NCI-H460 (cell line): ENCODE results near the gene MKX. TPM values are rescaled to one million over a fixed set of nuclear protein-coding genes. Genes with fewer than 3 reads are reported as not detected.

ENCODE experiments used
- DNase-seq: peaks from one replicate; pipeline ENCODE4 v3.0.0-alpha.2; 2016; ENCODE audit warnings: low read depth; ENCODE audit errors: extremely low read depth
- small RNA-seq, 2 experiments: library from RNA; depleted of rRNA; stranded (forward); fragments of <200 nt; gene quantifications; one replicate each; pipeline ENCODE3, GENCODE V24; 2014
- total RNA-seq: library from RNA; depleted of rRNA; stranded (reverse); fragments of >200 nt; shearing (Covaris generic); gene quantifications from 2 replicates; pipeline ENCODE4 v1.2.3, GENCODE V29; 2014; rRNA removed

MKX gene
- total RNA-seq, 1 experiment from 2014 or later, result 1.1 TPM

GRCh38 chr10:27655296-27655695, 90.3 kb downstream of the MKX start:
- DNase-seq, result no peak

GRCh38 chr10:27654284-27654683, 91.3 kb downstream of the MKX start:
- DNase-seq, result no peak

- no peak for DNase-seq
These were observed 98.9 kb downstream of the MKX start for GRCh38 chr10:27646604-27647175.

- no peak for DNase-seq
These were observed 99.4 kb downstream of the MKX start for GRCh38 chr10:27646194-27646593.

- no peak for DNase-seq
These were observed 101.2 kb downstream of the MKX start for GRCh38 chr10:27644307-27644939.

GRCh38 chr10:27643301-27643700, 102.3 kb downstream of the MKX start:
- DNase-seq, result no peak

GRCh38 chr10:27642023-27642589, 103.5 kb downstream of the MKX start:
- no peak for DNase-seq

- no peak for DNase-seq
These were observed 107.4 kb downstream of the MKX start for GRCh38 chr10:27638071-27638750.

- DNase-seq, result no peak
These were observed 108.0 kb downstream of the MKX start for GRCh38 chr10:27637601-27638000.

GRCh38 chr10:27636816-27637215, 108.8 kb downstream of the MKX start:
- DNase-seq, result no peak

GRCh38 chr10:27635699-27636270, 109.8 kb downstream of the MKX start:
- no peak for DNase-seq

GRCh38 chr10:27635290-27635689, 110.3 kb downstream of the MKX start:
- DNase-seq, result no peak

GRCh38 chr10:27628621-27629020, 117.0 kb downstream of the MKX start:
- DNase-seq, result no peak

- DNase-seq, result peak; percentile 9
These were observed 118.7 kb downstream of the MKX start for GRCh38 chr10:27626890-27627289.

- no peak for DNase-seq
These were observed 120.0 kb downstream of the MKX start for GRCh38 chr10:27625452-27626211.

GRCh38 chr10:27624941-27625340, 120.7 kb downstream of the MKX start:
- DNase-seq, result no peak

Small RNAs within 50 kb of the gene (small RNA-seq; reads per million reads assigned to genes)
- 0 reads per million in 2 experiments for gene RN7SKP132

Other genes with a start within 250 kb of the MKX start
- 78.0 and 116 TPM in 2 replicates for gene RAB18, start 241.5 kb downstream of the MKX start, total RNA-seq